ENCODE data around the gene MYLK4.

GRCh38 chr6:2763345-2763841 lies 12.7 kb upstream of the MYLK4 start:
- TF ChIP-seq CTCF (IDR thresholded peaks at IDR 0.05) = no peak
- no peak for TF ChIP-seq POLR2A (IDR thresholded peaks at IDR 0.05)
